Lung (tissue), 12 donors: ENCODE data around the gene CYP19A1. TPM values are rescaled to one million over a fixed set of nuclear protein-coding genes. Genes with fewer than 3 reads are reported as not detected.

Source experiments
- ATAC-seq: fragments of 200-7000 bp; cut with Tn5 transposase; one replicate; pipeline ENCODE4 v1.9.1; 2020; ENCODE audit warnings: moderate number of reproducible peaks; ENCODE audit not compliant: insufficient read depth, low FRiP score
- DNase-seq, 3 donors: peaks; one replicate each; pipeline ENCODE4 v3.0.0-alpha.2; 2013 to 2017
- H3K27ac ChIP-seq, 2 donors: one replicate each; pipeline ENCODE4 v1.5.1; 2013; ENCODE audit warnings: mild to moderate bottlenecking in 2 of 2, moderate library complexity in 2 of 2, control low read depth in 1 of 2, inconsistent platforms in 1 of 2, low read depth in 1 of 2, low read length in 1 of 2
- H3K27me3 ChIP-seq, 3 donors: one replicate each; pipeline ENCODE4 v1.5.1; 2013; ENCODE audit warnings: low read length in 2 of 3; ENCODE audit not compliant: control insufficient read depth in 3 of 3, insufficient read depth in 3 of 3
- H3K36me3 ChIP-seq, 4 donors: one replicate each; pipeline ENCODE4 v1.5.1; 2013; ENCODE audit warnings: low read length in 4 of 4, mild to moderate bottlenecking in 1 of 4, moderate library complexity in 1 of 4; ENCODE audit not compliant: control insufficient read depth in 4 of 4, insufficient read depth in 4 of 4
- H3K4me1 ChIP-seq, 5 donors: one replicate each; pipeline ENCODE4 v1.5.1; 2013; ENCODE audit warnings: low read length in 5 of 5, mild to moderate bottlenecking in 2 of 5, moderate library complexity in 1 of 5; ENCODE audit not compliant: control insufficient read depth in 5 of 5, insufficient read depth in 5 of 5
- H3K4me3 ChIP-seq: one replicate; pipeline ENCODE4 v1.5.1; 2013; ENCODE audit warnings: mild to moderate bottlenecking, control low read depth, moderate library complexity
- H3K9ac ChIP-seq, 2 donors: one replicate each; pipeline ENCODE4 v1.5.1; 2013; ENCODE audit warnings: low read length in 2 of 2, control low read depth in 1 of 2; ENCODE audit not compliant: insufficient read depth in 1 of 2
- H3K9me3 ChIP-seq, 4 donors: one replicate each; pipeline ENCODE4 v1.5.1; 2013; ENCODE audit warnings: low read length in 3 of 4, mild to moderate bottlenecking in 1 of 4, moderate library complexity in 1 of 4; ENCODE audit not compliant: control insufficient read depth in 4 of 4, insufficient read depth in 3 of 4
- CTCF ChIP-seq: IDR thresholded peaks from 2 replicates; pipeline ENCODE4 v1.5.1; 2012; ENCODE audit warnings: mild to moderate bottlenecking; ENCODE audit errors: control extremely low read depth, extremely low read depth
- WGBS, 2 donors: extraction: QIAGEN DNeasy Blood & Tissue Kit; methylation state at CpG; one replicate each; pipeline ENCODE4 v1.1.7; 2013; 5-methylcytosine and 5-hydroxymethylcytosine counted together
- polyA plus RNA-seq, 2 donors: library from polyadenylated mRNA; stranded (reverse); fragments of 200-250 nt; gene quantifications; one replicate each; pipeline ENCODE4 v1.2.1, GENCODE V29; 2013
- total RNA-seq, 2 donors: library from RNA; depleted of rRNA in 1 of 2; stranded (reverse); fragments of >200 nt in 1 of 2; gene quantifications; one replicate each; pipeline ENCODE4 v1.2.1, GENCODE V29; 2014 to 2021
- donor health status: control.
- donor health status: control.
- donor health status: Bipolar disorder and iron deficiency.
- donor health status: healthy.
- donor health status: DM: yes; HTN: yes; CAD: no.

Gene CYP19A1
- total and polyA plus RNA-seq, 4 donors: 0.37 to 9.6 (median 2.4) TPM

- Histone ChIP-seq H3K27ac (no peak overlapping the region), H3K4me1 (peaks cover 0 to 2% (median 0%) of the 10 kb centered on the region in 5 donors), H3K36me3 (no peaks in the 10 kb centered on the region), H3K9ac (no peak overlapping the region), H3K9me3 (no peaks in the 10 kb centered on the region), H3K4me3 (no peak overlapping the region), H3K27me3 (no peaks in the 10 kb centered on the region)
- DNase-seq (peak; percentile 59 to 75 (median 65)), ATAC-seq (no peak)
- 42 to 55% methylated on average over 4 of the region's 4 CpGs for WGBS, 2 donors
- TF ChIP-seq CTCF: peak; percentile 39
These were observed 56.9 kb downstream of the CYP19A1 start for GRCh38 chr15:51281368-51281967.

GRCh38 chr15:51280838-51281237, 57.6 kb downstream of the CYP19A1 start:
- Histone ChIP-seq H3K36me3 (no peaks in the 10 kb centered on the region), H3K4me1 (peaks cover 0 to 2% (median 0%) of the 10 kb centered on the region in 5 donors), H3K27ac (no peak overlapping the region), H3K27me3 (no peaks in the 10 kb centered on the region), H3K4me3 (no peak overlapping the region), H3K9ac (no peak overlapping the region), H3K9me3 (no peaks in the 10 kb centered on the region)
- no peak for TF ChIP-seq CTCF
- ATAC-seq: no peak
- 97 to 99% methylated on average over 4 of the region's 4 CpGs for WGBS, 2 donors
- DNase-seq: no peak

GRCh38 chr15:51279391-51279790, 59.0 kb downstream of the CYP19A1 start:
- Histone ChIP-seq H3K27ac (no peak overlapping the region), H3K9ac (no peak overlapping the region), H3K9me3 (no peaks in the 10 kb centered on the region), H3K4me1 (peaks cover 0 to 2% (median 0%) of the 10 kb centered on the region in 5 donors), H3K4me3 (no peak overlapping the region), H3K27me3 (no peaks in the 10 kb centered on the region), H3K36me3 (no peaks in the 10 kb centered on the region)
- ATAC-seq (no peak), DNase-seq (no peak)
- WGBS, 2 donors: 75 to 85% methylated on average over 1 of the region's 1 CpG
- TF ChIP-seq CTCF: no peak

- Histone ChIP-seq H3K36me3 (no peaks in the 10 kb centered on the region), H3K27me3 (no peaks in the 10 kb centered on the region), H3K4me1 (no peaks in the 10 kb centered on the region), H3K4me3 (no peak overlapping the region), H3K27ac (no peak overlapping the region), H3K9me3 (no peaks in the 10 kb centered on the region), H3K9ac (no peak overlapping the region)
- TF ChIP-seq CTCF: no peak
- 75 to 90% methylated on average over 3 of the region's 3 CpGs for WGBS, 2 donors
- ATAC-seq: no peak
- DNase-seq: no peak
These were observed 61.3 kb downstream of the CYP19A1 start for GRCh38 chr15:51277101-51277500.
